HCT116 (cell line): ENCODE measurements around the gene ADA. TPM values are rescaled to one million over a fixed set of nuclear protein-coding genes. Genes with fewer than 3 reads are reported as not detected.

Experiments used
- ATAC-seq: fragments of 200-7000 bp; cut with Tn5 transposase; 2 replicates; pipeline ENCODE4 v1.9.1; 2020; ENCODE audit warnings: mild to moderate bottlenecking, moderate library complexity
- BruUV-seq: library from RNA; stranded (reverse); fragments of 400-500 nt; replicated peaks from 2 replicates; lab custom pipeline; 2021; lab: Mats Ljungman, UMichigan
- CTCF ChIA-PET: fragments of 300-600 bp; sonication (Branson Sonifier 250); formaldehyde crosslinking; loops from one replicate; lab custom pipeline; 2021; ENCODE audit warnings: antibody characterized with exemption; lab: Charles Lee
- POLR2A ChIA-PET: fragments of 300-600, 350-600 bp; sonication (Branson Sonifier 250); formaldehyde crosslinking; loops from one replicate; lab custom pipeline; 2021; ENCODE audit warnings: antibody characterized with exemption; lab: Charles Lee
- RAD21 ChIA-PET, 2 experiments: fragments of 300-600 bp; sonication (Branson Sonifier 250); formaldehyde crosslinking; loops; one replicate each; lab custom pipeline; 2023; ENCODE audit warnings: low total read pairs in 2 of 2; ENCODE audit not compliant: uncharacterized antibody in 2 of 2, unreplicated experiment in 2 of 2, low non-redundant PET in 1 of 2; lab: Charles Lee
- DNase-seq: peaks from one replicate; pipeline ENCODE4 v3.0.0-alpha.2; 2010; ENCODE audit warnings: low read depth, low spot score
- H2AFZ ChIP-seq: fragments of 200-600 bp; shearing (Covaris generic), sonication (generic); 2 replicates; pipeline ENCODE4 v1.6.1; 2017; ENCODE audit warnings: low read depth, mixed run types, mixed read lengths, antibody characterized with exemption, low read length; ENCODE audit not compliant: poor library complexity, severe bottlenecking
- H3K27ac ChIP-seq: 2 replicates; pipeline ENCODE4 v1.5.1; 2012; ENCODE audit warnings: low read depth, low read length
- H3K27me3 ChIP-seq: fragments of 200-600 bp; sonication (generic); 2 replicates; pipeline ENCODE4 v1.6.1; 2016; ENCODE audit warnings: mixed run types, low read length, mixed read lengths; ENCODE audit not compliant: insufficient read depth
- H3K36me3 ChIP-seq, 2 experiments: fragments of 200-500 bp in 1 of 2; fragments of 200-600 bp in 1 of 2; sonication (Bioruptor generic) in 1 of 2; sonication (generic) in 1 of 2; 2 replicates each; pipeline versions ENCODE4 v1.5.1 to v1.6.1; 2014 to 2016; ENCODE audit warnings: low read length in 2 of 2, inconsistent platforms in 1 of 2, mixed read lengths in 1 of 2, mixed run types in 1 of 2; ENCODE audit not compliant: insufficient read depth in 2 of 2, control insufficient read depth in 1 of 2
- H3K4me1 ChIP-seq, 2 experiments: fragments of 200-600 bp in 1 of 2; sonication (generic) in 1 of 2; 2 replicates each; pipeline versions ENCODE4 v1.5.1 to v1.6.1; 2012 to 2017; ENCODE audit warnings: low read length in 2 of 2, inconsistent platforms in 1 of 2, mild to moderate bottlenecking in 1 of 2, mixed read lengths in 1 of 2, mixed run types in 1 of 2, moderate library complexity in 1 of 2; ENCODE audit not compliant: insufficient read depth in 2 of 2, control insufficient read depth in 1 of 2
- H3K4me2 ChIP-seq: fragments of 200-600 bp; sonication (generic); 2 replicates; pipeline ENCODE4 v1.6.1; 2017; ENCODE audit warnings: mixed run types, low read length, mixed read lengths
- H3K4me3 ChIP-seq, 2 experiments: fragments of 200-600 bp in 1 of 2; sonication (generic) in 1 of 2; replicated peaks in 1 of 2; 2 replicates each; pipeline ENCODE4 v1.5.1; 2011 to 2016; ENCODE audit warnings: low read length in 2 of 2, control low read depth in 1 of 2, low read depth in 1 of 2, mild to moderate bottlenecking in 1 of 2, mixed read lengths in 1 of 2, mixed run types in 1 of 2
- H3K79me2 ChIP-seq: fragments of 200-600 bp; sonication (generic); 2 replicates; pipeline ENCODE4 v1.6.1; 2017; ENCODE audit warnings: mild to moderate bottlenecking, mixed run types, low read length, moderate library complexity, mixed read lengths; ENCODE audit not compliant: insufficient read depth
- H3K9ac ChIP-seq: fragments of 200-600 bp; sonication (generic); 2 replicates; pipeline ENCODE4 v1.6.1; 2016; ENCODE audit warnings: low read length, mixed read lengths
- H3K9me2 ChIP-seq: fragments of 200-600 bp; sonication (generic), shearing (Covaris generic); 2 replicates; pipeline ENCODE4 v1.6.1; 2017; ENCODE audit warnings: mixed run types, mild to moderate bottlenecking, moderate library complexity; ENCODE audit not compliant: insufficient read depth
- H3K9me3 ChIP-seq, 2 experiments: fragments of 200-500 bp in 1 of 2; fragments of 200-600 bp in 1 of 2; sonication (Bioruptor generic) in 1 of 2; sonication (generic) in 1 of 2; 2 replicates each; pipeline ENCODE4 v1.6.1; 2014 to 2017; ENCODE audit warnings: low read length in 2 of 2, mixed read lengths in 2 of 2, inconsistent platforms in 1 of 2, low read depth in 1 of 2, mild to moderate bottlenecking in 1 of 2, mixed run types in 1 of 2, moderate library complexity in 1 of 2; ENCODE audit not compliant: control insufficient read depth in 1 of 2, insufficient read depth in 1 of 2
- H4K20me1 ChIP-seq: fragments of 200-600 bp; sonication (generic), shearing (Covaris generic); 2 replicates; pipeline ENCODE4 v1.6.1; 2017; ENCODE audit warnings: mixed run types, mild to moderate bottlenecking, moderate library complexity; ENCODE audit not compliant: insufficient read depth
- ATF3 ChIP-seq: IDR thresholded peaks from 2 replicates; pipeline ENCODE4 v1.6.1; 2012
- CBX3 ChIP-seq: IDR thresholded peaks from 2 replicates; pipeline ENCODE4 v1.6.1; 2012; ENCODE audit warnings: low read depth
- CEBPB ChIP-seq: IDR thresholded peaks from 2 replicates; pipeline ENCODE4 v1.6.1; 2012; ENCODE audit warnings: low read depth
- CTCF ChIP-seq, 3 experiments: fragments of 200-600 bp in 1 of 3; sonication (generic) in 1 of 3; IDR thresholded peaks in 2 of 3; conservative IDR thresholded peaks in 1 of 3; 2 replicates each; pipeline ENCODE4 v1.5.1; 2012 to 2017; ENCODE audit warnings: low read depth in 2 of 3, low read length in 2 of 3, antibody characterized with exemption in 1 of 3, borderline replicate concordance in 1 of 3, control low read depth in 1 of 3, mild to moderate bottlenecking in 1 of 3, mixed read lengths in 1 of 3, mixed run types in 1 of 3, moderate library complexity in 1 of 3; ENCODE audit not compliant: insufficient read depth in 1 of 3
- EGR1 ChIP-seq: IDR thresholded peaks from 2 replicates; pipeline ENCODE4 v1.6.1; 2012; ENCODE audit warnings: low read depth
- ELF1 ChIP-seq: IDR thresholded peaks from 2 replicates; pipeline ENCODE4 v1.6.1; 2012; ENCODE audit warnings: low read depth, borderline replicate concordance
- EZH2 ChIP-seq: fragments of 200-600 bp; sonication (generic); IDR thresholded peaks from 2 replicates; pipeline ENCODE4 v1.6.1; 2017; ENCODE audit warnings: antibody characterized with exemption, mixed run types
- EZH2phosphoT487 ChIP-seq: fragments of 200-600 bp; IDR thresholded peaks from 2 replicates; pipeline ENCODE4 v1.6.1; 2018; ENCODE audit warnings: antibody characterized with exemption, borderline replicate concordance
- FOSL1 ChIP-seq: IDR thresholded peaks from 2 replicates; pipeline ENCODE4 v1.6.1; 2012; ENCODE audit warnings: low read depth
- MAX ChIP-seq: IDR thresholded peaks from 2 replicates; pipeline ENCODE4 v1.6.1; 2012
- POLR2A ChIP-seq: IDR thresholded peaks from 2 replicates; pipeline ENCODE4 v1.7.0; 2011; ENCODE audit warnings: borderline replicate concordance; ENCODE audit not compliant: insufficient read depth, insufficient read length; ENCODE audit errors: extremely low read depth
- POLR2AphosphoS5 ChIP-seq: IDR thresholded peaks from 2 replicates; pipeline ENCODE4 v1.6.1; 2011; ENCODE audit warnings: mild to moderate bottlenecking, low read depth, low read length, moderate library complexity
- RAD21 ChIP-seq: IDR thresholded peaks from 2 replicates; pipeline ENCODE4 v1.6.1; 2012; ENCODE audit warnings: low read depth, mild to moderate bottlenecking
- REST ChIP-seq: IDR thresholded peaks from 2 replicates; pipeline ENCODE4 v1.6.1; 2012; ENCODE audit warnings: low read depth
- SIN3A ChIP-seq: IDR thresholded peaks from 2 replicates; pipeline ENCODE4 v1.6.1; 2012; ENCODE audit warnings: low read depth
- SRF ChIP-seq: IDR thresholded peaks from 2 replicates; pipeline ENCODE4 v1.6.1; 2012; ENCODE audit warnings: low read depth
- YY1 ChIP-seq: IDR thresholded peaks from 2 replicates; pipeline ENCODE4 v1.6.1; 2011; ENCODE audit warnings: low read length, low read depth, moderate library complexity, mild to moderate bottlenecking; ENCODE audit not compliant: insufficient replicate concordance; ENCODE audit errors: extremely low read depth
- ZBTB33 ChIP-seq: IDR thresholded peaks from 2 replicates; pipeline ENCODE4 v1.6.1; 2011; ENCODE audit warnings: mild to moderate bottlenecking, low read length, moderate library complexity; ENCODE audit not compliant: insufficient replicate concordance; ENCODE audit errors: extremely low read depth
- ZFX ChIP-seq: fragments of 450-650 bp; IDR thresholded peaks from 2 replicates; pipeline ENCODE4 v1.6.1; 2017
- ZNF274 ChIP-seq: fragments of 200-500 bp; sonication (Bioruptor generic); IDR thresholded peaks from 2 replicates; pipeline ENCODE4 v1.6.1; 2014; ENCODE audit warnings: mild to moderate bottlenecking, low read depth, low read length, inconsistent platforms
- intact Hi-C: fragments of 100-400 bp; cut with micrococcal nuclease; formaldehyde crosslinking; loops from 2 replicates; pipeline ENCODE4 v1.10.0; 2022
- total RNA-seq: library from RNA; stranded (reverse); gene quantifications from one replicate; pipeline ENCODE4 v1.2.1, GENCODE V29; 2021; ENCODE audit not compliant: unreplicated experiment

Gene ADA
- total RNA-seq, 1 experiment from 2014 or later = 25.9 TPM

DNA sequence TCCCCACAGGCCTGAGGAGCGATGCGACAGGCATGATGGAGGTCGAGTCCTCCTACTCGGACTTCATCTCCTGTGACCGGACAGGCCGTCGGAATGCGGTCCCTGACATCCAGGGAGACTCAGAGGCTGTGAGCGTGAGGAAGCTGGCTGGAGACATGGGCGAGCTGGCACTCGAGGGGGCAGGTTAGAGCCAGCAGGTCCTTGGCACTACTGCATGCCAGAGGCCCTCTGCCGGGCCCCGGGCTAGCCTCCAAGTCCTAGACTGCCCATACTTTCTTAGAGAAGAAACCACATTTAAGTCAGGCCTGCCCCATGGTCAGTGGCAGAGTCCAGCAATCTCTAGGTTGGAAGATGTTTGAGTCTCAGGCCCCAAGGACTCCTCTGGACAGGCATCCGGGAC is 37.0 kb downstream of the ADA start:
- Histone ChIP-seq H3K36me3 (peaks cover 2 to 7% of the 10 kb centered on the region in 2 experiments; a peak in 3 of 4 replicates), H3K27ac (no peak overlapping the region), H3K4me1 (peaks cover 2 to 7% of the 10 kb centered on the region in 2 experiments), H3K9me3 (no peaks in the 10 kb centered on the region), H3K4me3 (no peak overlapping the region)
- no peak for ATAC-seq
- no peak for DNase-seq
- TF ChIP-seq FOSL1 (no peak), REST (no peak), POLR2A (no peak), CBX3 (no peak), CTCF (IDR thresholded peaks at IDR 0.05 in 2 of 3, conservative IDR thresholded peaks at IDR 0.05 in 1 of 3; ENCODE audit: borderline replicate concordance in 1 of 3, insufficient read depth in 1 of 3, low read depth in 2 of 3, low read length in 2 of 3) (no peak), CEBPB (no peak), ATF3 (no peak), MAX (no peak), ZBTB33 (no peak), RAD21 (no peak), POLR2AphosphoS5 (no peak), ZNF274 (no peak), EZH2 (no peak), ZFX (no peak), SIN3A (no peak), ELF1 (no peak), YY1 (no peak), SRF (no peak), EGR1 (no peak), EZH2phosphoT487 (no peak)
- TF ChIP-seq, all 23 proteins: peak for 0
- Histone ChIP-seq H3K9ac (no peak overlapping the region), H3K79me2 (no peaks in the 10 kb centered on the region), H2AFZ (no peak overlapping the region), H3K27me3 (no peaks in the 10 kb centered on the region), H3K4me2 (no peak overlapping the region), H4K20me1 (no peaks in the 10 kb centered on the region), H3K9me2 (no peaks in the 10 kb centered on the region)
- no TSS peak for BruUV-seq
- intact Hi-C loops = no loop called here
- ChIA-PET POLR2A (no interaction called here), CTCF (no interaction called here), RAD21 (no interaction called here)
